GM19467 (cell line): ENCODE measurements around the gene INHA.

Experiments
- ATAC-seq: cut with Tn5 transposase; IDR thresholded peaks from one replicate; pipeline ENCODE4 v1.9.1; 2021; ENCODE audit warnings: mild to moderate bottlenecking, moderate library complexity; ENCODE audit not compliant: unreplicated experiment

Gene INHA

GRCh38 chr2:219539926-219540678 lies 32.0 kb upstream of the INHA start:
- no peak for ATAC-seq

DNA sequence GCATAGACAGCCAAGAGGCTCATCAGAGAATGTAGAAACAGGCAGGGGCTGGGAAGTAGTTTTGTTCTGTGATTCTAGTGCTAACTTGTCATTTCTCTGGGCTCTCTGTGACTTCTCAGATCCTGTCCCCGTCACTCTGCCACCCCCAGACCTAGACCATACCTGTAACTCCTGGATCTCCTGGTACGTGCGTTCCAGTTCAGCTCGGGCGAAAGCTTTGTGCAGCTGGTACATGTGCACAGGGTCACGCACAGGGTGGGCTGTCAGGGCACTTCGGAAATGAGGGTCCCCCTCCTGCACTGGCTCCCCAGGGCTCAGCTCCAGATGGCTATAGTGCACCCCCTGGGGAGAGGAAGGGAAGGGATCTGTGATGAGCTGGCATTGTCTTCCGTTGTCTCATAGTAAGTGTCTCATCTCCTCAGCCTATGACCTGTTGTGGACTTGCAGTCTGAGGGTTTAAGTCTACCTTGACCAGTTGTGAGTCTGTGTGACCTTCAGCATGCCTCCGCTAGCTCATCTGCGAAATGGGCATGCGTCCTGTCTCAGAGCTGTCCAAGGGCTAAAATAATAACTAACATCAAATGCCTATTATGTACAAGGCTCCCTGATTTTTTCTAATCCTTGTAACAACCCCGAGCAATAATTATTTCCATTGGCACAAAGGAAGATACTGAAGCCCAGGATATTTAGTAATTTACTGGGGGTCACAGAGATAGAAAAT lies 31.2 kb upstream of the INHA start:
- no peak for ATAC-seq

- peak; percentile 38 for ATAC-seq
Observed at GRCh38 chr2:219541611-219542180, 30.4 kb upstream of the INHA start.

GRCh38 chr2:219542931-219543595 lies 29.0 kb upstream of the INHA start:
- ATAC-seq, result peak; percentile 33

DNA sequence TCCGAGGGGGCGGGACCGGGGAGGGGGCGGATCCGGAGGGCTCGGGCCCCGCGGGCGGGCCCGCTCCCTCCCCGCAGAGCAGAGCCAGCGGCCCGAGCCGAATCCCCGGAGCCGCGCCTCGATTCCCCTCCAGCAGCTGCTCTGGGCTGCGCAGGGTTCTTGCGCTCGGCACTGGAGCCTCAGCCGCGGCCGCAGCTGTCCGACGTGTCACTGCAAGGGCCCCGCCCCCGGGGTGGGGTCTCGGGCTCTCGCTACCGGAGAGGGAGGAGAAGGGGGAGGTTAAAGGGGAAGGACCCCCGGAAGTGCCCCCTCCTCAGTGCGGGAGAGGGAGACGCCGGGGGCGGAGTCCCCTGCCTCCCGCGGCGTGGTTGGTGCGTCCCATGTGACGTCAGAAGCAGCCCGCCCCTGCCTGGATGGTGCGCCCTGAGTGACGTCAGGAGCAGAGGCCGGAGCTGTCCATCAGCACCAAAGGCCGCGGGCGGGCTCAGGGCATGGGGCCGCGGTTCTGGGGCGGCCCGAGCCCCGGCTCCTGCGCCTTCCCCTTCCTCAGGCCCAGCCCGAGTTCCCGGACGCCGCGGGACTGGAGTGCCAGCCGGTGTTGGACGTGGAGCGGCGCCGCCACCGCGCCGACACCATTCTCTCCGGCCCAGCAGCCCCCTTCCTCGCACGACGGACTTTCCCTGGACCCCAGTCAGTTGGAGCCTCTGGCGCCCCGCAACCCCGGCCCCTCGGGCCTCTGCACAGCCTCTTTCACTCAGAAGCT lies 28.3 kb upstream of the INHA start, which contains the start of the genes CHPF and TMEM198:
Gene CHPF (minus strand): TSS at position 214 of the 763 bp plus-strand sequence. CDS start 271 bp downstream, outside the sequence.
Gene TMEM198 (plus strand): TSS at position 433 of the 763 bp plus-strand sequence. CDS start 700 bp downstream, outside the sequence.
- ATAC-seq, result peak; percentile 73

- ATAC-seq, result no peak
Observed at GRCh38 chr2:219544567-219544966, 27.5 kb upstream of the INHA start.

DNA sequence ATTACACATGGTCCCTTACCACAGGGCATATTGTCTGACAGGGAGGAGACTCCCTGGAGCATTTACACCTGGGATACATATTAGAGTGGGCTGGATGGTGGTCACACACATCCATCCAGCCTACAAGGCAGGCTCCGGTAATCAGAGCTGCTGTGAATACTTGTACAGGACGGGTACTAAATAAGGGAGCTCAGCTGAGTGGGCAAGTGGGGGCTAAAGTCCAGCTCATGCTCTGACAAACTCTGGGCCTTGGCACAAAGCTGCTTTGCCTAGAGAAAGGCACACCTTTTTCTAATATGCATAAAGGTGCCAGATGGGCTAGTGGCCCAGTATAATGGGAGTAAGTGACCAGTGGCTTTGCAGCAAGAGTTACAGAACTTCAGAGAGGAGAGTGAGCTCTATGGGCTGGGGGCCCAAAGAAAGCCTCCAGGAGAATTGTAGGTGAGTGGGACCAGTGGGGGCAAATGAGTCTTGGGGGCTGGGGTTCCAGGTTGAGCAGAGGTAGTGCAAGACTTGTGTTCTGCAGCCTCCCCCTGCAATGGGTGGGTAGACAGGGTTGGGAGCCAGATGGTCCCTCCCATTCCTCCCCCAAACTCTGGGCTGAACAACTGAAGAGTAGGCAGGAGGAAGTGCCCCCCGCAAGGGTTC lies 26.7 kb upstream of the INHA start:
- ATAC-seq, result no peak

GRCh38 chr2:219545943-219546352 lies 26.2 kb upstream of the INHA start:
- ATAC-seq, result no peak

DNA sequence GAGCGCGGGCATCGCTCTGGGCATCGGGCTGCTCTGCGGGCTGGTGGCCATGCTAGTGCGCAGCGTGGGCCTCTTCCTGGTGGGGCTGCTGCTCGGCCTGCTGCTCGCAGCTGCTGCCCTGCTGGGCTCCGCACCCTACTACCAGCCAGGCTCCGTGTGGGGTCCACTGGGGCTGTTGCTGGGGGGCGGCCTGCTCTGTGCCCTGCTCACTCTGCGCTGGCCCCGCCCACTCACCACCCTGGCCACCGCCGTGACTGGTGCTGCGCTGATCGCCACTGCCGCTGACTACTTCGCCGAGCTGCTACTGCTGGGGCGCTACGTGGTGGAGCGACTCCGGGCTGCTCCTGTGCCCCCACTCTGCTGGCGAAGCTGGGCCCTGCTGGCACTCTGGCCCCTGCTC lies 24.5 kb upstream of the INHA start:
- ATAC-seq, result no peak

- no peak for ATAC-seq
Observed at GRCh38 chr2:219548990-219549389, 23.1 kb upstream of the INHA start.

DNA sequence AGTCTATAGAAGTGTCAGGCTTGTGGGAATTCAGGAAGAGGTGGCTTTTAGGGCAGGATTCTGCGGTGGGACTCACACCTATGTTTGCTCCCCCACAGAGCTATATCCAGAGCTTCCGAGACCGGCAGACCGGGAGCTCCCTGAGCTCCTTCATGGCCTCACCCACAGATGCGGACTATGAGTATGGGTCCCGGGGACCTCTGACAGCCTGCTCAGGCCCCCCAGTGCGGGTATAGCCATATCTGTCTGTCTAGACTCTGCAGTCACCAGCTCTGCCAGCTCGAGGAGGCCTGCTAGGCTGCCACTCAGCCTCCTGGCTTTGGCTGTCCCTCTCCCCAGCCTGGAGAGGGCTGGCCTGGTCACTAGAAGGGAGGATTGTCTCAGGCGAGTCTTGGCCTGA lies 22.5 kb upstream of the INHA start:
- ATAC-seq, result no peak

DNA sequence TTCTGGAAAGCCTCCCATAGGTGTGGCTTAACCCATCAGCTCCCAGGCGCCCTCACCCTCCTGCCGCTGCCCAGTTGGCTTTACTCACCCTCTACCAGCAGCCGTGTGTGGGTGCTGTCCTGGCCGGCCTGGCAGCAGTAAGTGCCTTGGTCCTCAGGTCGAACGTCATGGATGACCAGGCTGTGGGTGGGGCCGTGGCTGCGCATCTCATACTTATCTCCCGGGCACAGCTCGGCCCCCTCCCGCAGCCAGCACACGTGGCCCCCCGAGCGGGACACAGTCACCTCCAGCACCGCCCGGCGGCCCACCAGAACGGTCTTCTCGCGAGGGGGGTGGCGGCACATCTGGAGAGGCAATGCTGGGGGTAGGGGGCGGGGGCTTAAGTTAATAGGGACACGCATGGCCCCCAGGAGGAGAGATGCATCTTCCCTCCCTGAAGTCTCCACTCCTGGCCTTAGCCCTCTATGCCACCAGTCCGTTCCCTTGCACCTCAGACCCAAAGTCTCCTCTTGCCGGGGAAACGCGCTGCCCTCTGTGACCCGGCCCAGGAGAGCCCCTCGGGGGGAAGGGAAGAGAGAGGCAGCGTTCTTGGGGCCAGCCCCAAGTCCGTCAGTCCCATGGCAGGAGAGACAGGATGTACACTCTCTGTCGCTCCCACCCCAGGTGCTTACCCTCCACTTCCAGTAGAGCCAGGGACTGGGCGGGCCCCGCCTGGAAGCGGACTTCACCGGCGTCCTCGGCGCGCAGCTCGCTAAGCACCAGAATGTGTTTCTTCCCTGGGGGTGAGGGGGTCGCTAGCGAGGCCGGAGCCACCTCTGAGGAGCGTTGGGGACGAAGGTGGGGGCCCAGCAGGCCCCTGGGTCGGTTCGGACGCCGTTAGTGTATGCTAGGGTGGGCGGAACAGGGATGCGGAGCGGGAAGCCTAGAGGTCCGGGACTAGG lies 20.4 kb upstream of the INHA start:
- ATAC-seq, result no peak

GRCh38 chr2:219552382-219553167 lies 19.5 kb upstream of the INHA start:
- ATAC-seq, result peak; percentile 85

DNA sequence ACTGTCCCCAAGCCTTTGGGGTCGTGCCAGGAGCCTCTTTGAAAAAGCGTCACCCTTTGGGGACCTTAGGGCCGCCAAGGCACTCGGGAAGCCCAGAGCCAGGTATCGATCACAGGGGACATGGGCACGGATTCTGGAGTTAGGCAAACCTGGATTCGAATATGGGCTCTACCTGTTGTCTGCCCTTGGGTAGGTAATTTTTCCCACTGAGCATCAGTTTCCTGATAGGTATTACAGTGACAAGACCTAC lies 19.0 kb upstream of the INHA start:
- ATAC-seq, result no peak

DNA sequence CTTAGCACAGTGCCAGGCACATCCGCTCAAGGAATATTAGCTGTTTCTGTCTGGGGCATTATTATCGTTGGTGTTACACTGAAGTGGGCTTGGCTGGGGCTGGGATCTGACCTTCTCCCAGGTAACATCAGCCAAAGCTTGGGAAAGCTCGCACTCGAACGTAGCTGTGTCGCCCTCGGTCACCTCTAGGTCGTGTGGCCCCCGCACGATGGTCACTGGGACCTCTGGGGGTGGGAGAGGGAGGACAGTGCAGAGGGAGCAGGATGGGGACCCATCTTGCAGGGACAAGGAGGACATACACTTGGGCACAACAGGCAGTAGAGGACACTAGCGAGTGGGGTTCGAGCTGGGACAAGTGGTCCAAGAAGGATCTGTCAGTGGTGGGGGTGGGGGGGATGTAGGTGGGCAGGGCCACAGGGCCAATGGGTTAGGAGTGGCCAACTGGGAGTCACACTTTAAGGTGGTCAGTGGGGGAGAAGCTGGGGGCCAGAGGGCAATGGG lies 18.6 kb upstream of the INHA start:
- no peak for ATAC-seq

GRCh38 chr2:219554350-219554749 lies 17.8 kb upstream of the INHA start:
- ATAC-seq, result no peak

DNA sequence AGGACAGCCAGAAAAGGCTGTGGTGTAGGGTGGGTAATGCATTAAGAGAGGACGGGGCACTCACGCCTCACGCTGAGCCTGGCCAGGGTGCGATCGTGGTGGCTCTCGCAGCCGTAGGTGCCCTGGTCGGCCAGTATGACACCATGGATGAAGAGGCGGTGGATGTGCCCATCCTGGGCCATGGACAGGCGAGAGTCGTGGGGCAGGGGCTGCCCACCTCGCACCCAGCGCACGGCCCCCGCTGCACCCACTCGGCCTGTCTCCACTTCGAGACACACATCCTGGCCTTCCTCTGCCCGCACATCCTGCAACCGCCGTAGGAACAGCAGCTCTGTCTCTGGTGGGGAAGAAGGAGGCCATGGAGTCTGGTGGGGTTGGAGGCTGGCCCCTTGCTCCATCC lies 16.2 kb upstream of the INHA start:
- no peak for ATAC-seq

GRCh38 chr2:219556413-219556812 lies 15.7 kb upstream of the INHA start:
- no peak for ATAC-seq
